Stimulated activated CD8-positive, alpha-beta memory T cell treated with anti-CD3 and anti-CD28 coated beads, Interleukin-7, amount 100 ng/mL, for 48 hours (primary cell): Measurements from ENCODE around the gene HSD3B7.
A peak's percentile ranks its signal among the peaks of the same experiment; 100 is the strongest.

Source experiments
- DNase-seq, 2 donors: peaks; one replicate each; pipeline ENCODE4 v3.0.0-alpha.2; 2020; ENCODE audit warnings: low read depth in 1 of 2; ENCODE audit errors: extremely low read depth in 1 of 2

Gene HSD3B7

GRCh38 chr16:30982548-30983288 lies 2.3 kb upstream of the HSD3B7 start:
- DNase-seq: no peak

- no peak for DNase-seq
Measured at GRCh38 chr16:30983289-30983889, 1.6 kb upstream of the HSD3B7 start.

GRCh38 chr16:30983898-30984610 lies 953 bp upstream of the HSD3B7 start:
- no peak for DNase-seq

GRCh38 chr16:30985401-30986128 lies 558 bp downstream of the HSD3B7 start:
- no peak for DNase-seq

- DNase-seq: no peak
Measured at GRCh38 chr16:30986129-30986991, 1.4 kb downstream of the HSD3B7 start.

GRCh38 chr16:30987581-30988190 lies 2.7 kb downstream of the HSD3B7 start:
- DNase-seq: no peak

- no peak for DNase-seq
Measured at GRCh38 chr16:30989469-30990047, 4.6 kb downstream of the HSD3B7 start.

- DNase-seq: no peak
Measured at GRCh38 chr16:30990105-30990504, 5.1 kb downstream of the HSD3B7 start.

- no peak for DNase-seq
Measured at GRCh38 chr16:30991052-30991451, 6.0 kb downstream of the HSD3B7 start.

- no peak for DNase-seq
Measured at GRCh38 chr16:30992276-30992780, 7.3 kb downstream of the HSD3B7 start.

- DNase-seq: no peak
Measured at GRCh38 chr16:30992931-30993816, 8.2 kb downstream of the HSD3B7 start.

GRCh38 chr16:30995927-30996323 lies 10.9 kb downstream of the HSD3B7 start:
- DNase-seq: no peak

- no peak for DNase-seq
Measured at GRCh38 chr16:30996324-30996984, 11.4 kb downstream of the HSD3B7 start.

- peak; percentile 63 to 77 for DNase-seq
Measured at GRCh38 chr16:30996985-30997724, 12.1 kb downstream of the HSD3B7 start.

- DNase-seq: no peak
Measured at GRCh38 chr16:30997725-30998711, 13.0 kb downstream of the HSD3B7 start.
